Stimulated activated CD4-positive, alpha-beta T cell treated with anti-CD3 and anti-CD28 coated beads, Interleukin-4, amount 100 ng/mL, for 4 hours (primary cell): ENCODE results near the gene HBD.

Source experiments
- DNase-seq, 2 experiments: peaks; one replicate each; pipeline ENCODE4 v3.0.0-alpha.2; 2020

HBD gene

DNA sequence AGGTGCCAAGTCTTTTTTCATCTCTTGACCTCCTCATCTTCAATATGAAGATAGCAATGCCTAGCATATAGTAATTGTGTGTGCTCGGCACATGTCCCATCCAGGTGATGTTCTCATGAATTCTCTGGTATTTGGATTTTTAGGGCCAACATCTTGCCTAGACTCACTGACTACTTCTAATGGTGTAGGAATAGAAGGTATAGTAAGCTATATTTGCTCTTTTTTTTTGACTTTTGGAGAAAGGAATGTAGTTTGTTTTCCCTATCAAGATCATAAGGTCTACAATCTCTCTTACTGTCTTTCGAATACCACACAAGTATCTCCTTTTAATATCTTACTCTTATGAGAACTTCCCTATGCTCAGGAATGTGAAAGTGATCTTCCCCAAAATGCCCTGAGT lies 3.2 kb downstream of the HBD start:
- no peak for DNase-seq

DNA sequence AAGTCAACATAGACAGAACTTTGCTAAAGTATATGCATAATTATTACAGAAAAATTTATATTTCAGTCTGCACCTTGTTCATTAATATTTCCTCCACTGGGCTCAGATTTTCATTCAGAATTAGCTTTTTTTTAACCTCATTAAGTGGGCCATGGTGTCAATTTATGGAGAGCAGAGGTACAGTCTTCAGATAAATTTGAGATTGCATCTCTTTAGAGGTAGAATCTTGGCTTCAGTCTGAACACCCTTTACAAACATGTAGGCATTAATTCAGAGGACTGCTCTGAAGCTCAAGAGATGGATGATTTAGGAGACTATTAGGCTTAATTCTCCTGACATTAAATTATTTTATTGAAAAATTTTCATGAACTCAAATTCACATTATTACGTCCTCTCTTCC lies 4.0 kb downstream of the HBD start:
- DNase-seq = no peak

DNA sequence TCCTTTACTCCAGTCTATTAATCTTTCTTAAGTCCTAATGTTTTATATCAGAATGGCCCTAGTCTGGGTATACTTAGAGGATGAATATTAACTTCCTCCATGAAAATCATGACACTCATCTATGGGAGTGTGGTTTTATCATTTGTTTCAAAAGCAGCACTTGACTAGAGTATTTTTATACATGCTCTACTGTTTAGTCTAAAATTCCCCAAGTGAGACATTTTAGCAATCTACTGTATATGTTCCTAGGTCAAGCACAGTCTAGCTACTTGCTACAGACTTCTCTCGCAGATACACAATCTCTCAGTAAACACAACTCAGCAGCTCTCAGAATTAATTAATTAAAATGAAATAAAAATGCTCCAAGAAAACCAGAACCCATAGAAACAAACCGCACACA lies 4.5 kb downstream of the HBD start:
- DNase-seq = no peak

DNA sequence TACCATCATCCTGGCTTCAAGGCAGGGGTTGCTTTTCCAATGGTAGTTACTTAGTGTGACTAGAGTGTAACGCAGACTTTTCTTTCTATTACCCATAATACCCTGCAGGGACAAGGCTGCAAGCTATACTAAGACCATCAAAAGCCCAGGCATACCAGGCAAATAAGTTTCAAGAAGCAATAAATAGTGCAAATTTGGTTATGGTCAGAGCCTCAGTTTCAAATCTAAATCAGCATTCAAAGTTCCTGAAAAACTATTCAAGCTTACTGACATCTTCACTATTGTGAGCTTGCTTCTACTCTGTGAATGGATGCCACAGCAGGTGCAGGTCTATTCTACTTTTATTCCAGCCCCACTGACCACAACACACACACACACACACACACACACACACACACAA lies 4.9 kb downstream of the HBD start:
- no peak for DNase-seq

DNA sequence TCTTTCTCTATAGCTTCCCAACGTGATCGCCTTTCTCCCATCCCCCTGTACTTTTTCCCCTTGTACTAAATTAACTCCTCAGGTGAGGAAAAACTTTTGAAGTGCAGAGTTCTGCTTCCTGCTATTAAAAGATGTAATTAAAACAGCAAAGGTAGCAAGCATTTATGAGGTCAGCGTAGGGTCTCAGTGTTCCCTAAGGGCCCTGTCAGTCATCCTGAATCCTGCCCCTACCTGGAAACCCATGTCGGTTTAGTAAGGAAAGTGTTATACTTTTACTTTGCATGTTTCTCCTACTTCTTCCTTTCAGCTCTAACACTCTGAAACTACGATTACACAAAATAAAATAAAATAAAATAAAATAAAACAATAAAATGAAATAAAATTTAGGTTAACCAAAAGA lies 6.2 kb downstream of the HBD start:
- DNase-seq = no peak

DNA sequence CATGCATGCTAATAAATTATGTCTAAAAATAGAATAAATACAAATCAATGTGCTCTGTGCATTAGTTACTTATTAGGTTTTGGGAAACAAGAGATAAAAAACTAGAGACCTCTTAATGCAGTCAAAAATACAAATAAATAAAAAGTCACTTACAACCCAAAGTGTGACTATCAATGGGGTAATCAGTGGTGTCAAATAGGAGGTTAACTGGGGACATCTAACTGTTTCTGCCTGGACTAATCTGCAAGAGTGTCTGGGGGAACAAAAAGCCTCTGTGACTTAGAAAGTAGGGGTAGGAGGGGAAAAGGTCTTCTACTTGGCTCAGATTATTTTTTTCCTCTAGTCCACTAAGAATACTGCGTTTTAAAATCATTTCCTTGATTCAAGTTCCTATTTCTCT lies 6.6 kb downstream of the HBD start:
- no peak for DNase-seq

DNA sequence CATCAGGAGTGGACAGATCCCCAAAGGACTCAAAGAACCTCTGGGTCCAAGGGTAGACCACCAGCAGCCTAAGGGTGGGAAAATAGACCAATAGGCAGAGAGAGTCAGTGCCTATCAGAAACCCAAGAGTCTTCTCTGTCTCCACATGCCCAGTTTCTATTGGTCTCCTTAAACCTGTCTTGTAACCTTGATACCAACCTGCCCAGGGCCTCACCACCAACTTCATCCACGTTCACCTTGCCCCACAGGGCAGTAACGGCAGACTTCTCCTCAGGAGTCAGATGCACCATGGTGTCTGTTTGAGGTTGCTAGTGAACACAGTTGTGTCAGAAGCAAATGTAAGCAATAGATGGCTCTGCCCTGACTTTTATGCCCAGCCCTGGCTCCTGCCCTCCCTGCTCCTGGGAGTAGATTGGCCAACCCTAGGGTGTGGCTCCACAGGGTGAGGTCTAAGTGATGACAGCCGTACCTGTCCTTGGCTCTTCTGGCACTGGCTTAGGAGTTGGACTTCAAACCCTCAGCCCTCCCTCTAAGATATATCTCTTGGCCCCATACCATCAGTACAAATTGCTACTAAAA lies 7.5 kb downstream of the HBD start, which contains the start of gene HBB:
Gene HBB, minus strand, starts transcription at position 340 of the 579 bp plus-strand sequence. Its CDS starts 50 bp downstream, at position 290.
- DNase-seq = no peak

DNA sequence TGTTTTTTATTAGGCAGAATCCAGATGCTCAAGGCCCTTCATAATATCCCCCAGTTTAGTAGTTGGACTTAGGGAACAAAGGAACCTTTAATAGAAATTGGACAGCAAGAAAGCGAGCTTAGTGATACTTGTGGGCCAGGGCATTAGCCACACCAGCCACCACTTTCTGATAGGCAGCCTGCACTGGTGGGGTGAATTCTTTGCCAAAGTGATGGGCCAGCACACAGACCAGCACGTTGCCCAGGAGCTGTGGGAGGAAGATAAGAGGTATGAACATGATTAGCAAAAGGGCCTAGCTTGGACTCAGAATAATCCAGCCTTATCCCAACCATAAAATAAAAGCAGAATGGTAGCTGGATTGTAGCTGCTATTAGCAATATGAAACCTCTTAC lies 8.8 kb downstream of the HBD start:
- no peak for DNase-seq

DNA sequence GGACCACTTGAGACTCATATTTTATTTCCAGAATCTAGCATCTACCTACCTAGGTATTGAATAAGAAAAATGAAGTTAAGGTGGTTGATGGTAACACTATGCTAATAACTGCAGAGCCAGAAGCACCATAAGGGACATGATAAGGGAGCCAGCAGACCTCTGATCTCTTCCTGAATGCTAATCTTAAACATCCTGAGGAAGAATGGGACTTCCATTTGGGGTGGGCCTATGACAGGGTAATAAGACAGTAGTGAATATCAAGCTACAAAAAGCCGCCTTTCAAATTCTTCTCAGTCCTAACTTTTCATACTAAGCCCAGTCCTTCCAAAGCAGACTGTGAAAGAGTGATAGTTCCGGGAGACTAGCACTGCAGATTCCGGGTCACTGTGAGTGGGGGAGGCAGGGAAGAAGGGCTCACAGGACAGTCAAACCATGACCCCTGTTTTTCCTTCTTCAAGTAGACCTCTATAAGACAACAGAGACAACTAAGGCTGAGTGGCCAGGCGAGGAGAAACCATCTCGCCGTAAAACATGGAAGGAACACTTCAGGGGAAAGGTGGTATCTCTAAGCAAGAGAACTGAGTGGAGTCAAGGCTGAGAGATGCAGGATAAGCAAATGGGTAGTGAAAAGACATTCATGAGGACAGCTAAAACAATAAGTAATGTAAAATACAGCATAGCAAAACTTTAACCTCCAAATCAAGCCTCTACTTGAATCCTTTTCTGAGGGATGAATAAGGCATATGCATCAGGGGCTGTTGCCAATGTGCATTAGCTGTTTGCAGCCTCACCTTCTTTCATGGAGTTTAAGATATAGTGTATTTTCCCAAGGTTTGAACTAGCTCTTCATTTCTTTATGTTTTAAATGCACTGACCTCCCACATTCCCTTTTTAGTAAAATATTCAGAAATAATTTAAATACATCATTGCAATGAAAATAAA lies 9.5 kb downstream of the HBD start:
- DNase-seq = no peak

DNA sequence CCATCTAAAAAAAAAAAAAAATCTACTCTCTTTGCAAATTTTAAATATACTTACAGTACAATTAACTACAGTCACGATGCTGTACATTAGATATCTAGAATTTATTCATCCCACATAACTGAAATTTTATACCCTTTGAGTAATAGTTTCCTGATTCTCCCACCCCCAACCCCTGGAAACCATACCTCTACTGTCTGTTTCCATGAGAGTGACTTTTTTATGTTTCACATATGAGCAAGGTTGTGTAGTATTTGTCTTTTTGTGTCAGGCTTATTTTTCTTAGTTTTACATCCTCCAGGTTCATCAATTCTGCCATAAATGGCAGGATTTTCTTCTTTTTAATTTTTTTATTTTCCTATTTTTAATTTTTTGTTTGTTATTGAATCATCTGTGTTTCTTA lies 10.6 kb downstream of the HBD start:
- DNase-seq = no peak

DNA sequence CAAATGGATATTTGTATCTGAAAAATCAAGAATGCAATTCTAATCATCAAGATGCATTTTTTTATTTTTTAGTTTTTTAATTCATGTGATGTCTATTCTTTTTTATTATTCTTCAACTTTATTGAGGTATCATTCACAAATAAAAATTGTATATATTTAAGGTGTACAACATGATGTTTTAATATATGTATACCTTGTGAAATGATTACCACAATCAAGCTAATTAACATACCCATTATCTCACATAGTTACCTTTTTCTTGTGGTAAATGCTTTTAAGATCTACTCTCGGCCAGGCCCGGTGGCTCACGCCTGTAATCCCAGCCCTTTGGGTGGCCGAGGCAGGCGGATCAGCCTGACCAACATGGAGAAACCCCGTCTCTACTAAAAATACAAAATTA lies 11.1 kb downstream of the HBD start:
- no peak for DNase-seq

DNA sequence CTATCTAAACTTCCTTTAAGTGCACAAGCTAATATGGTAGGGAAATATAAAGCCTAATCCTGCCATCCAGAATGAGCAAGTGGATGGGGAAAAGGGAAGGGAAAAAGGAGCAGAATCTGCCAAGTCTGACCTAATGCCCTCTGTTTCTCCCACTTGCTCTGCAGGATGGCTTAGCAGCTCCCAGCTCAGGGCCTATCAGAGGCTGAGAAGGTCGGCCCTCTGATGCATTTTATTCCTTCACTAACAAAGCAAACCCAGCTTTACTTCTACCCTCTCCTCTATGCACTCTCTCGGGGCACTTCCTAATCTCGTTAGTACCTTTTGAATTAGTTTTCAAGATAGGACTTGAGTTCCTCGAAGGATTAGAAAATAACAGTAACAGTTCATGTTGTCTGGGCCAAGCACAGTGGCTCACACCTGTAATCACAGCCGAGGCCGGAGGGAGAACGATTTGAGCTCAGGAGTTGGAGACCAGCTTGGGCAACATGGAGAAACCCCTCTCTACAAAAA lies 23.9 kb downstream of the HBD start:
- DNase-seq = no peak

DNA sequence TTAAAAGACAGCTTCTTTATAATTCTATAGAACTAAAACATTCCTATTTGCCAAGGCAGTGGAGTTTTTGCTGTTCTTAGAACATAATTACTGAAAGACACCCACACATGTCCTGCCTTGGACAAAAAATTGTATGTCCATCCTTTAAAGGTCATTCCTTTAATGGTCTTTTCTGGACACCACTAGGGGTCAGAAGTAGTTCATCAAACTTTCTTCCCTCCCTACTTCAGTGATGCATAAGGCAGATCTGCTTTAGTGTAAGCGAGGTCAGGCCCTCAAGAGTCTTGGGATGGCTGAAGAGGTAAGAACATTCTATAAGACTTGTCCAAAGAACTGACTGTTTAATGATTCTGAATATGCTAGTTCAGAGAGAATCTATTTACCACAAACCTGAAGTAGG lies 29.5 kb downstream of the HBD start:
- no peak for DNase-seq

DNA sequence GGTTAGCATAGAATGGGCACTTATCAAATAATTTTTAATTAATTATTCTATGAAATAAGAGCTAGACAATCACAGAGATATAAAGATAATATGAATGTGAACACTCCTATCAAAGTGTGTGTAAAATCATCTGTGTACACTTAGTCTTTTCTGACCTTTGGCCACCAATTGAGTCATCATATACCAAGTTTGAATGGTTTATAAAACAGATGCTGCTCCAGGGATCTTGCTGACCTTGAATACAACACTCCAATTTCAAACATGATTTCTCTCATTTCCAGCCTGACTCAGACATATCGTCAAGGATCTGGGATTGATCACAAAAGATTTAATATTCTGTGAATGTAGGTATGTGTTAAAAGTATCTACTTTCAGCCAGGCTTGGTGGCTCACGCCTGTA lies 30.9 kb downstream of the HBD start:
- DNase-seq = no peak

DNA sequence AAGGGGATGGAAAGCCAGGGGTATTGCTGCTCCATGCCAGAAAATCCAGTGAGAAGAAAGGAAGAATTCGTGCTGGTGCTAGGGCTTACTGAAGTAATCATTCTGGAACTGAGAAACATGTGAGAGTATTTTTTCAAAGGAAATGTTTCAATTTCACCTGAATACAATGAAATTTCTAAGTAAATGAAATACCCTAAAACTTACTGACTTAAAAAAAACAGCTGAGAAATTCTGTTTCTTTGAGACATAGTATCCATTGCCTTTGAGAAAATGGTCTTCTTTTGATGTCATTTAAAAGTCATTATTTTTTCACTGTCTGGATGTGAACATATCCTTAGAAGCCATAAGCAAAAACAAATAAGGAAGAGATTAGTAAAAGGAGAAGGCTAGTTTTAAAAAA lies 33.7 kb downstream of the HBD start, which contains the start of gene OR51V1:
Gene OR51V1, minus strand, starts transcription at position 101 of the 400 bp plus-strand sequence. Its CDS starts 0 bp downstream, at position 101.
- DNase-seq = no peak

DNA sequence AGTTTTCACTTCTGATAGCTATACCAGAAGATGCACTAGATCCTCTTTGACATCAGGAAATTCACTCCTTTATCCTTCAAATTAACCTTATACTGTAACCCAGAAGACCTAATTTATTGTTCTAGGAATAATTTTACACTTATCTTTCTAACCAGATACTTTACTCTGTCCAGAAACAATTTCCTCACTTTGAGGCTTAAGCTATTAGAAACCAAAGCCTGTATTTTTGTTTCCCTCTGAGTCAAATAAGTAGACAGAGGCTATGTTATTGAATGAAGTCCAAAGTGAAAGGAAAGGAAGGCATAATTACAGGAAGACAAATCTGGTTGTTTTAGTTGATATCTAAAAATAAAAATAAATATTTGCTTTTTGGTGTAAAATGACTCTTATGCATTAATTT lies 36.0 kb downstream of the HBD start:
- DNase-seq = no peak

DNA sequence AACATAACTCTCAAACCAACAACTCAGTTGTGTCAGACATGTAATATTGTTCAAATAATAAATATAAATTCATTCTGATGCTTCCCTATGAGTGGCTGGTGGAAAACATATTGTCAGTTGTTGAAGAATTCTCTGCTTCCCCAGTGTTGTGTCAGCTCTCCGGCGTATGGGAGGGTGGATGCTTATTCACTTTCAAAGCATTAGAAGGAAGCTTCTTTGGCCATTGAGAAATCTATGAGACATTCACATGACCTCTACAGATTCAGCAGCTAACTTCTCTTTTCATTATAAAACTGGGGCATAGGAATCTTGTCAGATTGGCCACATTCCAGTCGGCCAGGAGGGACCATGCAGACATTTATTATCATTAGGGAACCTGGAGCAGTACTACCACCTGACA lies 36.7 kb downstream of the HBD start:
- DNase-seq = no peak

DNA sequence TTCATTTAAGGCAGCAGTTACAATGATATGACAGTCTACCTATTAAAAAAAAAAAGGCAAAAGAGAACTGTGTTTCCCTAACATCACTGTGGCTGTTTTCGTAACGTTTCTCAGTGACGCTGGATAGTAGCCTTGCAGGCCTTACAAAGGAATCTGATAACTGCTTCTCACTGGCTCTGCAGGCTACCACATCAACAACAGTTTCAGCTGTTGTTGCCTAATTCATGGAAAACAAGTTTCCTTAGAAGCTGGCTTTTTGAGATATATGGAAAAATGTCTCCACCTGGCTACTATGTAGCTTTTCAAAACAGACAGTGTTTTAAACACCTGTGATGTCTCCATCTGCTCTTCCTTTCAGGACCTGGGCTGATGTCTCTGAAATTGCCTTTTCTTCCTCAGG lies 37.6 kb downstream of the HBD start:
- DNase-seq = no peak

DNA sequence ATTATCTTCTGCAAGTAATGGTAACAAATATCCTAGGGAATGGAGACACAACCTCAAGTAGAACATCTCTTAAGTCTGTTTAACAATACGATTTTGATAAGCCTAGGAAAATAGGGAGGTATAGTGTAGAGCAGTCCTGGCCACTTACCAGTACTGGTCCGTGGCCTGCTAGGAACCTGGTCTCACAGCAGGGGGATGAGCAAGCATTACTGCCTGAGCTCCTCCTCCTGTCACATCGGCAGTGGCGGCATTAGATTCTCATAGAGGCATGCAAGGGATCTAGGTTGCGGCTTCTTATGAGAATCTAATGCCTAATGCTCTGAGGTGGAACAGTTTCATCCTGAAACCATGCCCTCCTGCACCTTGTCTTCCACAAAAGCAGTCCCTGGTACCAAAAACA lies 38.2 kb downstream of the HBD start:
- DNase-seq = no peak

DNA sequence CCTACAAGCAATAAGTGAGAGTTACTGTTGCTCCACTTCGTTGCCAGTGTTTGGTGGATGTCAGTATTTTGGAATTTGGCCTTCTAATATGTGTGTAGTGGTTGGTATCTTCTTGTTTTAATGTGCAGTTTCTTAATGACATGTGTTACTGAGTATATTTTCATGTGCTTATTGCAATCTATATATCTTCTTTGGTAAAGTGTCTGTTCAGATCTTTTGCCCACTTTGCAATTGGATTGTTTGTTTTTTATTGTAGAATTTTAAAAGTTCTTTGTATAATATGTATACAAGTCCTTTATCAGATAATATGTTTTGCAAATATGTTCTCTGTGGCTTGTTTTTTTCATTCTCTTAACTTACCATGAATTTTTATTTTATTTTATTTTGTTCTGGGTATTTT lies 41.5 kb downstream of the HBD start:
- no peak for DNase-seq

DNA sequence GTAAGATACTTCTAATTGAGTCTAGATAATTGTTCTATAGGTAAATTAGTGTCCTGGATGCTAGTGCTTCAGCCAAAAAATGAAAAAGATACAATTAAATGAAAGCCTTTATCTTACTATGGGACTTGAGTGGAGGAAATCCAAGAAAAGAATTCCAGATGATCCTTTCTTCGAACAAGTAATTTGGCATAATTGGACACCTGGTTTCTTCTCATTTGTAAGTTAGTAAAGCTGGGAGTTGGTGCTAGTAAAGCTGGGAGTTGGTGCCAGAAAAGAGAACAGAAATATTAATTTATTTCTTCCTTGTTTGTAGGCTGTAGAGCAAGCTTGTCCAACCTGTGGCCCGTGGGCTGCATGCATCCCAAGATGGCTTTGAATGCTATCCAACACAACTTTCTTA lies 46.1 kb downstream of the HBD start:
- no peak for DNase-seq
